ENCODE measurements around the gene AEBP2. TPM values are rescaled to one million over a fixed set of nuclear protein-coding genes. Genes with fewer than 3 reads are reported as not detected.

Gene AEBP2
- total RNA-seq, 1 donor from 2014 or later: 11.9 TPM

DNA sequence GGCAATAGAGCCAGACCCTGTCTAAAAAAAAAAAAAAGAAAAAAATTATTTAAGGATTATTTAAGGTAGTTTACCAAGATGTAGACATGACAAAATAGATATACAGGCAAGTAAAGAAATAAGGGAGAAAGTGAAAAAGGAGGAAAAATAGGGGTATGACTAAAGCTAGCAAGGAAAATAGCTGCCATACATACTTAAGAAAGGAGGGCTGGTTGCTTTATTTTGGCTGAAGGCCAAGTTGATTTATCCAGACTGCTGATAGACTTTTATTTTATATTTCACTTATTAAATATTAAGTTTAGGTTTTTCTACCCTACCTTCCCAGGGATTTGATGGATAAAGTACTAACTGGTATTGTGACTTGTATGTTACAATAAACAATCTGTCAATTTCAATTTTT lies 8.3 kb upstream of the AEBP2 start:
- H3K36me3 ChIP-seq (ENCODE audit: control insufficient read depth, insufficient read depth, low read length): no peaks in the 10 kb centered on the region
- H3K27me3 ChIP-seq (ENCODE audit: control insufficient read depth, insufficient read depth, low read length): no peaks in the 10 kb centered on the region
- H3K4me3 ChIP-seq (ENCODE audit: low read depth, low read length): no peak overlapping the region
- DNase-seq (ENCODE audit: low read depth): no peak
- no peak for TF ChIP-seq CTCF (IDR thresholded peaks at IDR 0.05; ENCODE audit: insufficient read depth, low read length, poor library complexity, severe bottlenecking)

DNA sequence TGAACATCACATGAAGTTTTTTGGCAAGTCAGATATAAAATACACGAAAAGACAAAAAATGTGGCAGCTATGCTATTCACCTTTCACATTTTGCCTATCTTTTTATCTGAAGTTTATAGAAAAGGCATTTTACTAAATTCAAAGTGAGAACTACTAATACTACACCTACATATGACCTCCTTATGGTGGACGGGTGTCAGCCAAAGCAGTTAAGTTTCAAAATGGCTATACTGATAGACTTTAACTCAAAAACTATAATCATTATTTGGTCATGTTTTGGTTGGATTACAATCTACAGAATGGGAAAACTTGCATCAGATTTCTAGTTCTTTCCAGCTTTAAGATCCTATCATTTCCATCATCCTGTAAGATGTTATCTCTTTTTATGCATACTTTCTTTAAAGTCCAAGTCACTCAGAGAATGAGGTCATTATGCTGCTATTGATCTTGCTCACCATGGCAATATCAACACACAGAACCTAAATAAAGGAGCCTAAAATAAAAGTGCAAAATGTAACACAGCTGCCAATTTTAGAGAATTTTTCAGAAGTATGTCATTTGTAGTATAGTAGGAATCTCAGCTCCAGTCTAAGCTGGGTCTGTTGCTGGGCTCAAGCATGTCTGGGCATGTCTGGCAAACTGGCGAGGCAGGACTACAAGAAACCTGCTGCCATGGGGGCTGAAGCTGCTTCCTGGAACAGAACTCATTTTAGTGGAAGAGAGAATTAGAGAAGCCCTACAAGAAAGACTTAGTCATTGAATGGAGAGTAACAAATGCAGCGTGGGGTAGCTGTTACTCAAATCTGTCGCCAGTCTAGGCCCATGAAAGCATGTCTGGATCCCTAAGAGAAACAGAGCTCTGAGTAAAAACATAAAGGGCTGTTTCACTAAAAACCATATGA lies 7.6 kb upstream of the AEBP2 start:
- H3K27me3 ChIP-seq (ENCODE audit: control insufficient read depth, insufficient read depth, low read length): no peaks in the 10 kb centered on the region
- H3K4me3 ChIP-seq (ENCODE audit: low read depth, low read length): no peak overlapping the region
- no peak for TF ChIP-seq CTCF (IDR thresholded peaks at IDR 0.05; ENCODE audit: insufficient read depth, low read length, poor library complexity, severe bottlenecking)
- no peak for DNase-seq (ENCODE audit: low read depth)
- no peaks in the 10 kb centered on the region for H3K36me3 ChIP-seq (ENCODE audit: control insufficient read depth, insufficient read depth, low read length)

DNA sequence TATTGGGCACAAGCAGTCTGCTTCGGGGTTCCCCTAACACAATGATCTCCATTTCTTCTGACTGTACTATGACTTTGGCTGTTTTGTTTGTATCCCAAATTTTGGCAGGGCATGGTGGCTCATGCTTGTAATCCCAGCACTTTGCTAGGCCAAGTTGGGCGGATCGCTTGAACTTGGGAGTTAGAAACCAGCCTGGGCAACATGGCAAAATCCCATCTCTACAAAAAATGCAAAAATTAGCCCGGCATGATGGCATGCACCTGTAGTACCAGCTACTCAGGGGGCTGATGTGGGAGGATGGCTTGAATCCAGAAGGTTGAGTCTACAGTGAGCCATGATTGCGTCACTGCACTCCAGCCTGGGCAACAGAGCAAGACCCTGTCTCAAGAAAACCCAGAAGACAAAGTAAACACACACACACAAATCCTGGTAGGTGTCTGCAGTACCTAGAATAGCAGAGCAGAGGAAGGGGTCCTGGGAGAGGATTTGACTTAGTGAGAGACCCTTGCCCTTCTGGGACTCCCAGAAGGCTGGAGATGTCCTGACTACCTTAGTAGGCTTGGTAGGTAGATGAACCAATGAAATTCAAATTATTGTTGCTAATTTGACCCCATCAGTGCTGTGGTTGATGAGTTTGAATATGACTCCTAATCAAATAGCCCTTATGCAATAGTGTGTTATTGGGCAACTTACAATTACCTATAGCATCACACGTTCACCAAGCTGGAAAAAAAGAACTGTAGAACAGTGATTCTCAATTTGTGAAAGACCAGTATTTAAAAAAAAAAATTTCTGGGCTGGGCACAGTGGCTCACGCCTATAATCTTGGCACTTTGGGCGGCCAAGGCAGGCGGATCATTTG lies 6.8 kb upstream of the AEBP2 start:
- no peak overlapping the region for H3K4me3 ChIP-seq (ENCODE audit: low read depth, low read length)
- no peak for DNase-seq (ENCODE audit: low read depth)
- no peak for TF ChIP-seq CTCF (IDR thresholded peaks at IDR 0.05; ENCODE audit: insufficient read depth, low read length, poor library complexity, severe bottlenecking)
- H3K36me3 ChIP-seq (ENCODE audit: control insufficient read depth, insufficient read depth, low read length): no peaks in the 10 kb centered on the region
- no peaks in the 10 kb centered on the region for H3K27me3 ChIP-seq (ENCODE audit: control insufficient read depth, insufficient read depth, low read length)

DNA sequence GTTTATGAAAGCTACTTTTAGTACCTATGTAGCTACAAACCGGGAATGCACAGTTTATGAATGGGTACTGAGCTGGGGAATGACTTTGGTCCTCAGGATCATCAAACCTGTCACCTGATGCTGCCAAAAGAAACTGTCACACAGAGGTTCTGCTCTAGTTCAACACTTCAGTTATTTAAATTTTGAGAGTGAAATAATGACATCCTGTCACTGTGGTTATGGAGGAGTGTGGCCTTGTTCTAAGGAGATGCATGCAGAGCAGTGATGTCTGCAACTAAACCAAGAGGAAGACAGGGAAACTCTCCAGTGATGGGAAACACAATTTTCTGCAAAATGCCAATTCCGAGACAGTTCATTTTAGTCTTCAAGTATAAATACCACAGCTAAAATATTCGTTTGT lies 4.8 kb upstream of the AEBP2 start:
- no peak for TF ChIP-seq CTCF (IDR thresholded peaks at IDR 0.05; ENCODE audit: insufficient read depth, low read length, poor library complexity, severe bottlenecking)
- H3K36me3 ChIP-seq (ENCODE audit: control insufficient read depth, insufficient read depth, low read length): no peaks in the 10 kb centered on the region
- DNase-seq (ENCODE audit: low read depth): no peak

DNA sequence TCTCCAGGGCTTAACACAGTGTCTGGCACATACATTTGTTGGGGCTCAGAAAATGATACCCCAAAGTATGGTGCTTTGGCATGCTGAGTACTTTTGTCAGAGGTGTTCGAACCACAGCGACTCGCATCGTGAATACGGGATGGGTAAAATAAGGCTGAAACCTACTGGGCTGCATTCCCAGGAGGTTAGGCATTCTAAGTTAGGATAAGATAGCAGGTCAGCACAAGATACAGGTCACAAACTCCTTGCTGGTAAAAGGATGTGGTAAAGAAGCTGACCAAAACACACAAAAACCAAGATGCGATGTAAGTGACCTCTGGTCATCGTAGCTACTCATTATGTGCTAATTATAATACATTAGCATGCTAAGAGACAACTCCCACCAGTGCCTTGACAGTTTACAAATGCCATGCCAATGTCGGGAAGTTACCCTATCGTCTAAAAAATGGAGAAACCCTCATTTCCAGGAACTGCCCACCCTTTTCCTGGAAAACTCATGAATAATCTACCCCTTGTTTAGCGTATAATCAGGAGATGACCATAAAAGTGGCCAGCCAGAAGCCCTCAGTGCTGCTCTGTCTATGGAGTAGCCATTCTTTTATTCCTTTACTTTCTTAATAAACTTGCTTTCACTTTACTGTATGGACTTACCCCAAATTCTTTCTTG lies 3.3 kb upstream of the AEBP2 start:
- Histone ChIP-seq H3K4me3 (ENCODE audit: low read depth, low read length) (no peak overlapping the region), H3K27me3 (ENCODE audit: control insufficient read depth, insufficient read depth, low read length) (no peaks in the 10 kb centered on the region), H3K36me3 (ENCODE audit: control insufficient read depth, insufficient read depth, low read length) (no peaks in the 10 kb centered on the region)
- no peak for TF ChIP-seq CTCF (IDR thresholded peaks at IDR 0.05; ENCODE audit: insufficient read depth, low read length, poor library complexity, severe bottlenecking)
- DNase-seq (ENCODE audit: low read depth): no peak

More for the DNA sequence above, 4.8 kb upstream of the AEBP2 start:
- Histone ChIP-seq H3K4me3 (ENCODE audit: low read depth, low read length) (no peak overlapping the region), H3K27me3 (ENCODE audit: control insufficient read depth, insufficient read depth, low read length) (no peaks in the 10 kb centered on the region)

Data from kidney epithelial cell (primary cell).